ENCODE results near the gene PPP2R1B. TPM values are rescaled to one million over a fixed set of nuclear protein-coding genes. Genes with fewer than 3 reads are reported as not detected.
A peak's percentile ranks its signal among the peaks of the same experiment; 100 is the strongest.
"Not testable (repeated sequence)": the region's sequence is repeated elsewhere in the genome, so short reads cannot be mapped to it uniquely, and the experiment has no call there.

The PPP2R1B gene
- total RNA-seq, 6 experiments from 2014 or later = 44.5 to 150 (median 59.6) TPM

DNA sequence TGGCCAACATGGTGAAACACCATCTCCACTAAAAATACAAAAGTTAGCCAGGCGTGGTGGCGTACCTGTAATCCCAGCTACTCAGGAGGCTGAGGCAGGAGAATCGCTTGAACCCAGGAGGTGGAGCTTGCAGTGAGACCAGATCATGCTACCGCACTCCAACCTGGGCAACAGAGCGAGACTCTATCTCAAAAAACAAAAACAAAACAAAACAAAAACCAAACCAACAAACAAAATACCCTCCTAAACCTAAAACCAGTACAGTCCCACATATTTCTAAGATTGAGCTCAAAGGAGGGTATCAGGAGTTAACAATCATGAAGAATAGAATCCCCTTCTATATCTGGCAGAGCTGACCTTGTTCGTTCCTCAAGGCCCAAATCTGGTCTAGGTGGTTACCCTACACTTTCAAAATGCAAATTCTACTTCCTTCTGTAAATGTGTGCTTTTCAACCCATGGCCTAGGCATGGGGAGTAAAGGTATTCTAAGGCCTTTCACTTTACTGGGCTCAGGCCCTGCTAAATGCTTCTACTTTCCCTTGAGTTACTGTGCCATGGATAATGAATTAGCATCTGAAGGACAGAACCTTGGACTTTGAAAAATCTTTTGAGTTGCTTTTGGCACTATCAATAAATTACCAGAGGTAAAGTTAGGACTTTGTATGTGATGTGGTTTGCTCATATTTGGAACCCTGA is 10.4 kb upstream of the PPP2R1B start:
- Histone ChIP-seq H3K36me3 (no peaks in the 10 kb centered on the region), H3K27ac (peak overlapping the region; percentile 58 to 94 (median 91)), H3K27me3 (no peaks in the 10 kb centered on the region), H3K9me3 (no peaks in the 10 kb centered on the region), H3K4me3 (peak overlapping the region in 2 of 3 donors; percentile 5 to 32), H3K4me1 (peaks cover 0 to 67% (median 30%) of the 10 kb centered on the region in 4 donors)
- peak; percentile 1 to 11 (median 6) for ATAC-seq
- 11% methylated on average over 2 of the region's 6 CpGs for WGBS (ENCODE audit: insufficient coverage, low coverage, low lambda C conversion rate, missing lambda C conversion rate)
- intact Hi-C loops (cut with DNase I) = loop anchor here in 1 of 2 donors (10.0 kb wide), 1 partner anchor 172 kb away; the partner anchor contains the start of gene SIK2
- TF ChIP-seq, protein P1, sequence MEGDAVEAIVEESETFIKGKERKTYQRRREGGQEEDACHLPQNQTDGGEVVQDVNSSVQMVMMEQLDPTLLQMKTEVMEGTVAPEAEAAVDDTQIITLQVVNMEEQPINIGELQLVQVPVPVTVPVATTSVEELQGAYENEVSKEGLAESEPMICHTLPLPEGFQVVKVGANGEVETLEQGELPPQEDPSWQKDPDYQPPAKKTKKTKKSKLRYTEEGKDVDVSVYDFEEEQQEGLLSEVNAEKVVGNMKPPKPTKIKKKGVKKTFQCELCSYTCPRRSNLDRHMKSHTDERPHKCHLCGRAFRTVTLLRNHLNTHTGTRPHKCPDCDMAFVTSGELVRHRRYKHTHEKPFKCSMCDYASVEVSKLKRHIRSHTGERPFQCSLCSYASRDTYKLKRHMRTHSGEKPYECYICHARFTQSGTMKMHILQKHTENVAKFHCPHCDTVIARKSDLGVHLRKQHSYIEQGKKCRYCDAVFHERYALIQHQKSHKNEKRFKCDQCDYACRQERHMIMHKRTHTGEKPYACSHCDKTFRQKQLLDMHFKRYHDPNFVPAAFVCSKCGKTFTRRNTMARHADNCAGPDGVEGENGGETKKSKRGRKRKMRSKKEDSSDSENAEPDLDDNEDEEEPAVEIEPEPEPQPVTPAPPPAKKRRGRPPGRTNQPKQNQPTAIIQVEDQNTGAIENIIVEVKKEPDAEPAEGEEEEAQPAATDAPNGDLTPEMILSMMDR (IDR thresholded peaks at IDR 0.05) = no peak
- no peak for TF ChIP-seq POLR2A (IDR thresholded peaks at IDR 0.05)
- DNase-seq = no peak

DNA sequence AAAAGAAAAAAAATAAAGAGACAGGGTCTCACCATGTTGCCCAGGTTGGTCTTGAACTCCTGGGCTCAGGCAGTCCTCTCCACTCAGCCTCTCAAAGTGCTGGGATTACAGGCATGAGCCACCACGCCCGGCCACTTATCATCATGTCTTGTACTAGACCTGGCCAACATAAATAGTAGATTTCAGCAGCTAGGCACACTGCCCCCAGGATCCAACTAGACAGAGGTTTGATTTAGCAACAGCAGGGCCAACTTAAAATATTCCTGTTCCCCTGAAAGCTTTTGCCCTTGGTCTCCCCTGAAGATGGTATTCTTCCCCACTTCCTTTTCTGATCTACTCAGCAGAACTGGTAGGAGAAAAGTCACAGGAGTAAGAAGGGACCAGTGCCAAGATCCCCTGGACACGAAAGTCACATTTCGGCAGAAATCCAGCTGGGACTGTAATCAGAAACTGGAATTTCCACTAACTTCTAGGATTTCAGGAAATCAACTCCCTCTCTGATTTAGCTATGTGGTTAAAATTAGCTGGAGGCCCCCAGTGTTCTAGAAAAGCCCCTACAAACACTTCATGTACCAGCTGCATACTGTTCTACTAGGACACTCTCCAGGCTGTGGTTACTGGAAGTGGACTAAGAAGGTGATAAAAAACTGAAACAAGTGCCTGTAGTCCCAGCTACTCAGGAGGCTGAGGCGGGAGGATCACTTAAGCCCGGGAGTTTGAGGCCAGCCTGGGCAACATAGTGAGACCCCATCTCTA is 8.9 kb upstream of the PPP2R1B start:
- DNase-seq = peak; percentile 60 to 83 (median 78)
- peak overlapping the region; percentile 79 to 94 (median 91) for H3K27ac ChIP-seq

DNA sequence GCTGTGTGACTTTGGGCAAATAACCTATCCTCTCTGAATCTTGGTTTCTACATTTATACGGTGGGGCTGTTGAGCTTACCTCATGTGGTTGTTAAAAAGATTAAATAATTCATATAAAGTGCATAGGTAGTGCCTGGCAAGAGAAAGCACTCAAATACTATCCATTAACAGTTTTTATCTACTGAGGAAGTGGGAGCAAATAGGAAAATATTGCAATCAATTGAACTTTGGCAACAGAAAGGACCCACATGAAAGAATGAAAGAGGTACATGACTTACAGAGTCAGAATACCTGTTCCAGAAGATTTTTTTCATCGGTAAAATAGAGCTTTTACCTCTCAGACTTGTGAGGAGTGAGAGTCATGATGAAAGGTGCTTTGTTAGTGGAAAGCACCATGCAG is 6.3 kb upstream of the PPP2R1B start:
- TF ChIP-seq, protein P1 (IDR thresholded peaks at IDR 0.05) = no peak
- no peak for TF ChIP-seq POLR2A (IDR thresholded peaks at IDR 0.05)
- peak overlapping the region in 2 of 3 donors; percentile 91 to 94 for H3K27ac ChIP-seq
- DNase-seq (no peak), ATAC-seq (peak; percentile 3 to 19 (median 6))
- WGBS (ENCODE audit: insufficient coverage, low coverage, low lambda C conversion rate, missing lambda C conversion rate) = 19% methylated on average over 2 of the region's 2 CpGs
- H3K36me3 ChIP-seq = no peaks in the 10 kb centered on the region
- H3K9me3 ChIP-seq = no peaks in the 10 kb centered on the region
- H3K27me3 ChIP-seq = no peaks in the 10 kb centered on the region
- H3K4me3 ChIP-seq = no peak overlapping the region
- H3K4me1 ChIP-seq = peaks cover 0 to 55% (median 23%) of the 10 kb centered on the region in 4 donors
- intact Hi-C loops (cut with DNase I) = loop anchor here (5.0 to 10.0 kb wide), 2 partner anchors 35 to 168 kb away; partner anchors contain the start of gene SIK2 (in 1 of the 2)

More for the DNA sequence above, 8.9 kb upstream of the PPP2R1B start:
- TF ChIP-seq POLR2A (IDR thresholded peaks at IDR 0.05) = no peak
- TF ChIP-seq, protein P1 (IDR thresholded peaks at IDR 0.05) = peak in 1 of 4 donors; percentile 9
- Histone ChIP-seq H3K36me3 (no peaks in the 10 kb centered on the region), H3K4me3 (no peak overlapping the region), H3K4me1 (peaks cover 0 to 67% (median 30%) of the 10 kb centered on the region in 4 donors), H3K9me3 (no peaks in the 10 kb centered on the region), H3K27me3 (no peaks in the 10 kb centered on the region)
- intact Hi-C loops (cut with DNase I) = loop anchor here (5.0 to 10.0 kb wide), 2 partner anchors 38 to 170 kb away; partner anchors contain the start of gene SIK2 (in 1 of the 2)
- ATAC-seq = peak; percentile 41 to 60 (median 56)
- 30% methylated on average over 6 of the region's 6 CpGs for WGBS (ENCODE audit: insufficient coverage, low coverage, low lambda C conversion rate, missing lambda C conversion rate)

DNA sequence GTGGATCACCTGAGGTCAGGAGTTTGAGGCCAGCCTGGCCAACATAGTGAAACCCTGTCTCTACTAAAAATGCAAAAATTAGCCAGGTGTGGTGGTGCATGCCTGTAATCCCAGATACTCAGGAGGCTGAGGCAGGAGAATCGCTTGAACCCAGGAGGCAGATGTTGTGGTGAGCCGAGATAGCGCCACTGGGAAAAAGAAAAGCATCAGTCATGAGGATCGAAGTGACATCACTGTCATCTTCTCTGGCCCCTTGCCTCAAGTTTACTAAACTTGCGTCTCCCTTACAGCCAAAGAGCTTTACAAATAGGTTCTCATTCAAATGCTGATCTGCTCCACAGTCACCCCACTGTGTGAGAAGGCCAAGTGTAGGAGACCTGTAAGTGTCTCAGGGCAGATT is 5.0 kb upstream of the PPP2R1B start:
- DNase-seq, ATAC-seq, H3K9me3 ChIP-seq, H3K4me3 ChIP-seq, H3K27me3 ChIP-seq, H3K36me3 ChIP-seq: not testable (repeated sequence)
- intact Hi-C loops (cut with DNase I) = loop anchor here (5.0 to 10.0 kb wide), 2 partner anchors 34 to 166 kb away; partner anchors contain the start of gene SIK2 (in 1 of the 2)
- peaks cover 0 to 52% (median 22%) of the 10 kb centered on the region in 4 donors for H3K4me1 ChIP-seq
- WGBS (ENCODE audit: insufficient coverage, low coverage, low lambda C conversion rate, missing lambda C conversion rate) = 87% methylated on average over 5 of the region's 5 CpGs
- H3K27ac ChIP-seq = peak overlapping the region in 2 of 3 donors; percentile 11 to 91
